ENCODE results near the gene GRK6.

The GRK6 gene

GRCh38 chr5:177487144-177487543 lies 60.7 kb downstream of the GRK6 start:
- no peak for DNase-seq

- DNase-seq: no peak
These were observed 61.5 kb downstream of the GRK6 start for GRCh38 chr5:177487975-177488374.

DNA sequence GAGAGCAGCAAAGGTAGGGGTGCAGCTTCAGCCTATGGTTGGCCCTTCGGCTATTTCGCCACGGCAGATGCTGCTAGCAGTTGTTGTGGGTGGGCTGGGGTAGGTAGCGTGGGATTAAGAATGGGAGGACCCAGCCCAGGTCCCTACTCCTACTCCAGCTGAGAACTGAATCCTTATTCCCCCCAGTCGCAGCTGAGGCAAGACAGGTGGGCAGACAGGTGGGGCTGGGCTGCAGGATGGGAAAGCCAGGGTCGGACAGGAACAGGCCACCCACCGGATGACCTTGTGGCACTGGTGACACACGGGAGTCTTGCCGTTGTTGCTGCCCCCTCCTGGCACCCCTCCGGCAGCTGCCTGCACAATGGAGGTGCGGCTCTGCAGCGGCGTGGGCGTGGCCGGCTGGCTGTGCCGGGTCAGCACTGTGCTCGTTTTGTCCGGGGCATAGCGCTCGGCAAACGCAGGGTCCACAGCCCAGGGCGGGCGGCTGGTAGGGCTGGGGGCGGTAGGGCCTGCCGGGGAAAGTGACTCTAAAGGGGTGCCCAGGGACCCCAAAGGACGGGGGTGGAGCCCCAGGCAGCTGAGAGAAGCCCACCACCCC lies 62.7 kb downstream of the GRK6 start:
- DNase-seq: no peak

GRCh38 chr5:177490311-177490991 lies 64.0 kb downstream of the GRK6 start:
- peak in 1 of 4 experiments; percentile 44 for DNase-seq

DNA sequence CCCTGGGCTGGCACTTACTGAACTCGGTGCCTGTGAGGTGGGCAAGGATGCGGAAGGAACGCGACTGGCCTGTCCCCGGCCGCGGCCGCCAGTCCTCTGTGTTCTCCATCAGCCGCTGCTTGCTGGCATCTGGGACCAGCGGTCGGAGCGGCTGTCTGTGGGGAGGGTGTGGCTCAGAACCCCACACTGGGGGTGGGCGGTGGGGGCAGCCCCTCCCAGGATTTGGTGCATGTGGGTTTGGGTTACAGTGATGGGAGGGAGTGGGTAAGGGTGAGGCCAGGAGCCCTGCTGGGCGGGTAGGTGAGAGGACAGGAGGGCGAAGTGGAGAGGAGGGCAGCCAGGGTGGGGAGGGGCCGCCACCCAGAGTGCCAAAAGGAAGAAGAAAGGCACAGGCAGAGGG lies 64.5 kb downstream of the GRK6 start:
- DNase-seq: no peak

DNA sequence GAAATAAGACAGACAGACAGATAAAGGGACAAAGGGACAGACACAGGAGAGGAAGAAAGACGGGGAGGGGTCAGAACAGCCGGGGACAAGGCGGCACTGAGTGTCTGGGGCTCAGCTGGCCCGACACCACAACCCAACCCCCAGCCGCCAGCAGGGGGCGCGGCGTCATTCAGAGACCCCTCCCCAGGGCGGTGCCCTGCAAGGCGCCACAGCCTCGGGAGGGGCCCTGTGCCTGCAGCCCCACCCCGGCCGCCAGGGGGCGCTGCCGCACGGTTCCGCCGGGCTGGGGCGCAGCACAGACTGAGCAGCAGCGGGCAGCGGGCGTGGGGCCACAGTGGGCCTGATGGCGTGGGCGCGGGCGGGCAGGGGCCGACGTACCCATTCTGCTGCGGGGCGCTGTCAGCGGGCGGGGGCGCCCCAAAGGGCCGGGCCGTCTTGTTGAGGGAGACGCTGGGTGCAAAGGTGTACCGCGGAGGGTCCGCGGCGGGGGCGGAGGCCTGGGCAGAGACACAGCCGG lies 65.0 kb downstream of the GRK6 start:
- DNase-seq: peak in 1 of 4 experiments; percentile 49

DNA sequence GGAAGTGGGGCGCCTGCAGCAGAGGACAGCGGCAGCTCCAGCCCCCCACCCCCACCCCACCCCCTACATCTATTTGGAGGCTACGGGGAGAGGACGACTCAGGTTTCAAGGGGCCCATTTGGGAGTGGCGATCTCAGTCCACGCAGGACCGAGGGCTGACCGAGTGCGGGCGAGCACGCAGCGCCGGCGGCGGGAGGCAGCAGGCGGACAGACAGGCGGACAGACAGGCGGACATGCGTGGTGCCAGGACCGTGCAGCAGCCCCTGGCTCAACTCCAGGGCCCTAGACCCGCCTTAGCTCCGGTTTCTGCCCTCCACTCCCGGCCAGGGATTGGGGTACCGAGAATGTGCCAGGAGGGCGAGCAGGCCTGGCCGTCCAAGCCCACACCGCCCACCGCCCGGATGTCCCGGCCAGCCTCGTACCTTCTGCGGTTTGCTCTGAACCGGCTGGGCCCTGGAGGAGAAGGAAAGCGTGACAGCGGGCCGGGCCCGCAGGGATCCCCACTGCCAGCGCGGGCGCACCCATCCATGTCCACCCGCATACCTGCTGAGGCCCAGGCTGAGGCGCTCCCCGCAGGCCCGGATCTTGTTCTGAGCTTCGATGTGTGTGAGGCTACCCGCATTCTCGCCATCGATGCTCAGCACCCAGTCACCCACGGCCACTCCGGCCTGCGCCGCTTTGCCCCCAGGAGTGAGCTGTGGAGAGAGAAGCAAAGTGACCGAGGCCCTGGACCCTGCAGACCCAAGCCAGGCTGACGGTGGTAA lies 65.7 kb downstream of the GRK6 start:
- DNase-seq: no peak
